NCI-H82 treated with DMSO at 0.1 percent for 48 hours (cell line): ENCODE results near the gene ACER3.

Experiments
- DNase-seq: peaks from one replicate; lab custom pipeline; 2025; ENCODE audit not compliant: unreplicated experiment; lab: John Stamatoyannopoulos, UW

The ACER3 gene

GRCh38 chr11:77073328-77074001 is 212.7 kb downstream of the ACER3 start:
- peak; percentile 9 for DNase-seq

- DNase-seq = no peak
Observed at GRCh38 chr11:77074205-77074604, 213.5 kb downstream of the ACER3 start.

- DNase-seq = no peak
Observed at GRCh38 chr11:77074626-77075221, 214.0 kb downstream of the ACER3 start.

GRCh38 chr11:77075425-77075905 is 214.7 kb downstream of the ACER3 start:
- no peak for DNase-seq
